AG10803 (cell line): ENCODE data around the gene SS18.

ENCODE experiments used
- DNase-seq: peaks from one replicate; pipeline ENCODE4 v3.0.0; 2010; ENCODE audit warnings: low read depth
- H3K4me3 ChIP-seq: 2 replicates; pipeline ENCODE4 v1.5.1; 2011; ENCODE audit warnings: mild to moderate bottlenecking, low read length, control low read depth
- CTCF ChIP-seq: conservative IDR thresholded peaks from 2 replicates; pipeline ENCODE4 v1.5.1; 2011; ENCODE audit warnings: mild to moderate bottlenecking, low read length, control low read depth, inconsistent platforms

Gene SS18

GRCh38 chr18:26071725-26072124 is 18.7 kb downstream of the SS18 start:
- no peak overlapping the region for H3K4me3 ChIP-seq
- TF ChIP-seq CTCF = no peak
- no peak for DNase-seq

- H3K4me3 ChIP-seq = no peak overlapping the region
- no peak for TF ChIP-seq CTCF
- DNase-seq = no peak
Observed at GRCh38 chr18:26071020-26071419, 19.4 kb downstream of the SS18 start.

- TF ChIP-seq CTCF = no peak
- no peak overlapping the region for H3K4me3 ChIP-seq
- DNase-seq = no peak
Observed at GRCh38 chr18:26059357-26059756, 31.1 kb downstream of the SS18 start.

- DNase-seq = no peak
- H3K4me3 ChIP-seq = no peak overlapping the region
- no peak for TF ChIP-seq CTCF
Observed at GRCh38 chr18:26057344-26057773, 33.1 kb downstream of the SS18 start.

GRCh38 chr18:26056291-26056690 is 34.1 kb downstream of the SS18 start:
- TF ChIP-seq CTCF = no peak
- DNase-seq = peak; percentile 29
- H3K4me3 ChIP-seq = no peak overlapping the region

GRCh38 chr18:26052505-26052904 is 37.9 kb downstream of the SS18 start:
- peak; percentile 3 for DNase-seq
- no peak for TF ChIP-seq CTCF
- no peak overlapping the region for H3K4me3 ChIP-seq

GRCh38 chr18:26051843-26052242 is 38.6 kb downstream of the SS18 start:
- no peak for DNase-seq
- H3K4me3 ChIP-seq = no peak overlapping the region
- TF ChIP-seq CTCF = no peak
